ENCODE data around the gene LCE5A.
A peak's percentile ranks its signal among the peaks of the same experiment; 100 is the strongest.

LCE5A gene

DNA sequence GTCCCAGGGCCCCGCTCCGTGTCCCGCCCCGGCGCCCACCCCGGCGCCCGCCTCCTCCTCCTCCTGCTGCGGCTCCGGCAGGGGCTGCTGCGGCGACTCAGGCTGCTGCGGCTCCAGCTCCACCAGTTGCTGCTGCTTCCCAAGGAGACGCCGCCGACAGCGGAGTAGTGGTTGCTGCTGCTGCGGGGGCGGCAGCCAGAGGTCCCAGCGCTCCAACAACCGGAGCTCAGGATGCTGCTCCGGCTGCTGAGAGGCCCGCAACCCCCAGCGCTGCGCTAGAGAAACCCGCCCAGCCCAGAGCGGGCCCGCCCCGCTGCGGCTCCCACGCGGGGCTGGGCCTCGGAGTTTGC is 4.8 kb downstream of the LCE5A start:
- no peak for TF ChIP-seq CTCF (IDR thresholded peaks at IDR 0.05)
- peak overlapping the region; percentile 46 for H3K4me3 ChIP-seq
- H3K27ac ChIP-seq: no peak overlapping the region
- no peak for DNase-seq (ENCODE audit: low spot score)

DNA sequence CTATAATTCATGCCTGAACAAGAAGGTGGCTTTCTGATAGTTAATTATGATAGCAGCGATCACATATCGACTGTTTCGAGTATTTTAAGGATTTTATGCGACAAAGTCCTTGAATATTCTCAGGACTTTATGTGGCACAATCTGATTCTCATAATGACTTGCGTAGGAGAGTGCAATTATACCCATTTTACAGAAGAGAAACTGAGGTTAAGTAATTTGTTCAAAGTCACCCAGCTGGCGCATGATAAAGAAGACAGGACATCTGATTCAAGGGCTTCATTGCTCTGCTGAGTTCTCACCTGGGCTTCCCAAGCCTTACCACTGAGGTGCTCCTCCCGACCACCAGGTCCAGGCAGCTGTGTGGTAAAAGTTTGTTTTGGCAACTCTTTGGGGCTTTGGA is 5.5 kb downstream of the LCE5A start:
- no peak for DNase-seq (ENCODE audit: low spot score)
- H3K4me3 ChIP-seq: no peak overlapping the region
- no peak for TF ChIP-seq CTCF (IDR thresholded peaks at IDR 0.05)
- H3K27ac ChIP-seq: no peak overlapping the region

DNA sequence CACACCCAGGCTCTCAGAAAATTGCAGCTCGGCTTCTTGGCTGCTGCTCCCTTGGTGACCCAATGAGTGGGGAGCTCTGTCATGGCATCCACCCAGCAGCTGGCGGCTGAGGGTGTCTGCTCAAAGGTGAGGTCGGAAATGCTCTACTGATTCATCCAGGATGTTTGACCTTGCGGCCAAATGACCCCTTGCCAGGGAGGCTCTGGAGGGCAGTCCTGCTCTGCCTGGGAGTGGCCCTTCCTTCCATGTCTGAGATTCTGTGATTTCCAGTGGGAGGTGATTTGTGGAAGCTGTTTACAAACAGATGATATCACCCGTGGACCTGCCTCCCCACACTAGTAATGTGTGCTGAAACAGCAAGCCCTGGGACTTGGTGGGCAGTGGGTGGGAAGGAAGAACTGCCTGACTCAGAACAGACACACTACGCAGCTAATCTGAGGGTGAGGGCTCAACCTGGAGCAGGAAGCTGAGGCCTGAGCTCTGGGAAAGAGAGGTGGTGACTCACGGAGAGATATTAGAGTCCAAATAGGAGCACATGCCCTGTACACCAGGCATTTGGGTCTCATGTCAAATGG is 6.7 kb downstream of the LCE5A start:
- Histone ChIP-seq H3K27ac (no peak overlapping the region), H3K4me3 (no peak overlapping the region)
- DNase-seq (ENCODE audit: low spot score): no peak
- TF ChIP-seq CTCF (IDR thresholded peaks at IDR 0.05): no peak

- no peak for DNase-seq (ENCODE audit: low spot score)
- no peak overlapping the region for H3K27ac ChIP-seq
- TF ChIP-seq CTCF (IDR thresholded peaks at IDR 0.05): no peak
- H3K4me3 ChIP-seq: no peak overlapping the region
These were observed 9.2 kb downstream of the LCE5A start for GRCh38 chr1:152519851-152520250.

DNA sequence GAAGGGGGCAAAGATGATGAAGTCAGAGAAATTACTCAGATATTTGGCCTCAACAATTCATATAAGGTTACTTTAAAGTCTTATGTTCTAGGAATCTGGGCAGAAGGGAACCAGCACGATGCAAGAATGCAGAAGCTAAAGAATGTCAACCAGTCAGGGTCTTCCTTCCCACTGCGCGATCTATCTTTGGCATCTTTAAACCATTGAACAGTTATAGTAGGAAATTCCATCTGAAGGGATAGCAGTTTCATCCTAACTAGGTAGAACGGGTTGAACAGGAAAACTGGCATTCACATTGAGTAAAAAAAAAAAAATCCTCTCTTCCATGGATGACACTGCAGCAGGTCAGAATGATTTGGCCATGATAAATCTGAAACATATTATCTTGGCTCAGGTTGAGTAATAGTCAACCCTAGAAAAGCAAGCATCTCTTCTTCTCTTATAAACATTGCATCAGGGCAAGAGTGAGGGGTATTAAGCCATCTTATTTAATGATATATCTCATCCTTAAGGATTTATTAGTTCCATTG is 10.0 kb downstream of the LCE5A start:
- Histone ChIP-seq H3K4me3 (no peak overlapping the region), H3K27ac (no peak overlapping the region)
- no peak for TF ChIP-seq CTCF (IDR thresholded peaks at IDR 0.05)
- no peak for DNase-seq (ENCODE audit: low spot score)

DNA sequence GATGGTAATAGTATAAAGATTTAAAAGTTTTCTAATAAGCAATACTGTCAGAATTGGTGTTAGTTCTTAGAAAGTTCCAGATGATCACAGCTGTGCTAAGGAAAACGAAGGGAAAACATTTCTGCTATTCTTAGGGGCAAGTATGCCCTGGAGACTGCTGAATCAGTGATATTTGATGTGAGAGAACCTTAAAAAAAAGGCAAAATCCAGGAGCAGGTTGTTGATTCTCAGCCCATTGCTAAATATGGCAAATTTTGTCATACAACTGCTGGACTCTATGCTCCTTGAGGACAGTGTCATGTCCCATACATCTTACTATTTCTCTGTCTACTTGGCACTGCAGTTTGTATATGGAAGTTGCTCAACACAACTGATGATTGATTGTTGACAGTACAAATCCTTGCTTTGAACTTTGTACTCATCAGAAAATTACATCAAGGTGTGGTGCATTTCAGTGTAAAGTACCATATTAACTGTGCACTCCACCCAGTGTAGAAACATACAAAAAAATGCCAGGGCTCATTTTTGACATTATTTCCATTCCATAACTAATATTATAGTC is 14.6 kb downstream of the LCE5A start:
- no peak for TF ChIP-seq CTCF (IDR thresholded peaks at IDR 0.05)
- no peak overlapping the region for H3K4me3 ChIP-seq
- no peak for DNase-seq (ENCODE audit: low spot score)
- H3K27ac ChIP-seq: no peak overlapping the region

- no peak for TF ChIP-seq CTCF (IDR thresholded peaks at IDR 0.05)
- H3K27ac ChIP-seq: no peak overlapping the region
- no peak for DNase-seq (ENCODE audit: low spot score)
- no peak overlapping the region for H3K4me3 ChIP-seq
These were observed 22.8 kb downstream of the LCE5A start for GRCh38 chr1:152533327-152533938.
